ENCODE results near the gene MAGI2.

The MAGI2 gene

DNA sequence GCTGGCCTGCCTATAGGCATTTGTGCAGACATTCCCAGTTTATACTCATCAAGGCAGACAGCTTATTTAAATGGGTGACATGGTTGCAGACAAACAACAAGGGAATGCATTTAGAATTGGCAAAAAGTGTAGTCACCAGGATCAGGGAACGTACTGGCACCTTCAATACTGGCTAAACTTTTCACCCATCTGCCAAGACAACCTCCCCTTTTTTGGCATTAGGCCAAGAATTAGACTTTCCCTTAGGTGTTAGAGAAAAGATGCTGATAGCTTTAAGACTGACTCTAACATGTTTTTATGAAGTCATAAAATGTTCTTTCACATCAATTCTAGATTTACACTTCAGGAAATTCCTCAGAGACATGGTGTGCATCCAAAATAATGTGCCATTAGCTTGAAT, 1289.0 kb downstream of the MAGI2 start:
- no peak for ATAC-seq

DNA sequence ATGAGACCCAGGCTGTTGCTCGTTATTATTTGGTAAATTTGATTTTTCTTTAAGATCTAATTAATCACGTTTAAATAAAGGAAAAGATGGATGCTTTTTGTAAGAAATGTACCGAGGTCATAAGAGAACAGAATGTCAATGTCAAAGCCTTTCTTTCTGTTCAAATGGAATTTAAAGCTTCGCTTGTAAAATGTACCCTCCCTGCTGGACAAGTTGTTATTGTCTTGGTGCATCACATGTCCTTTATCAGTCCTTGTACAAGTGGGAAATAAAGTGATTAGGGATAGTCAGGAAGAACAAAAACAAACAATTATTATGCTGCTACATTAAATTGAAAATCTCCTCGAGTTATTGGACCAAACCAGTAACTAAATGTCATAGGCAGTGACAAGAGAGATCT, 1291.7 kb downstream of the MAGI2 start:
- no peak for ATAC-seq

- no peak for ATAC-seq
Measured at GRCh38 chr7:78159545-78159944, 1293.9 kb downstream of the MAGI2 start.

DNA sequence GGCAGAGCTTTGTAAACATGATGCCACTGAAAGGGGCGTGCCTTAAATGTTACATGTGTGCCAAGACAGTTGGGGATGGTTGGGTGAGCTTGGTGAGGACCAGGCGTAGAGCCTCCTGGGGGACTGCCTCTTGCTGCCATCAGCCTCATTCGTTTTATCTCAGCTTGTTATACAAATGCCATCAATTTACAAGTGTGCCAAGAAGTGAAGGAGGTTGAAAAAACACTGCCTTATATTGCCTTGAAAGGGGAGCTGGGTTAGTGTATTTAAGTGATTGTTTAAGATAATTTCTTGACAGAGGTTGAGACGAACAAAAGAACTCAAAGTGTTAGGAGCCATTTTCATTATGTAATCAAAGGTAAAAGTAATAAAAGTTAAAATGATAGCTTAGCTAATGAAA, 1300.2 kb downstream of the MAGI2 start:
- no peak for ATAC-seq

GRCh38 chr7:78151229-78151628, 1302.2 kb downstream of the MAGI2 start:
- ATAC-seq: no peak

DNA sequence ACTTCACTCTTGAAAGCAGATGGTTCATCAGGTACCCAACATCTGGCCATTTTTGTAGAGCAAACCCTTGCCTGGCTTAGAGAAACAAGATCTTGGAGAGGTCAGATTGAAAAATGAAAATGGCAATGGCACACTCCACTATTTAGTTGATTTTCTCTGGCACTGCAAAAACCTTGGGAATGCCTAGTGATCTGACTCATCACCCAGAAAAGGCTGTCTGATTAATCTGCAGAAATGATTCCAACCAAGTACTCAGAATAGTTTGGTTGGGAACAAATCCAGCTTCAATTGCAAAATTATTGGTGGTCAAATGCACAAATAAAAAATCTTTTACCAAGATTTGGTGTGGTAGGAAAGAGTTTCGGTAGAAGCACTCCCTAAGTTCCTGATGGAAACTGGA, 1303.7 kb downstream of the MAGI2 start:
- no peak for ATAC-seq

DNA sequence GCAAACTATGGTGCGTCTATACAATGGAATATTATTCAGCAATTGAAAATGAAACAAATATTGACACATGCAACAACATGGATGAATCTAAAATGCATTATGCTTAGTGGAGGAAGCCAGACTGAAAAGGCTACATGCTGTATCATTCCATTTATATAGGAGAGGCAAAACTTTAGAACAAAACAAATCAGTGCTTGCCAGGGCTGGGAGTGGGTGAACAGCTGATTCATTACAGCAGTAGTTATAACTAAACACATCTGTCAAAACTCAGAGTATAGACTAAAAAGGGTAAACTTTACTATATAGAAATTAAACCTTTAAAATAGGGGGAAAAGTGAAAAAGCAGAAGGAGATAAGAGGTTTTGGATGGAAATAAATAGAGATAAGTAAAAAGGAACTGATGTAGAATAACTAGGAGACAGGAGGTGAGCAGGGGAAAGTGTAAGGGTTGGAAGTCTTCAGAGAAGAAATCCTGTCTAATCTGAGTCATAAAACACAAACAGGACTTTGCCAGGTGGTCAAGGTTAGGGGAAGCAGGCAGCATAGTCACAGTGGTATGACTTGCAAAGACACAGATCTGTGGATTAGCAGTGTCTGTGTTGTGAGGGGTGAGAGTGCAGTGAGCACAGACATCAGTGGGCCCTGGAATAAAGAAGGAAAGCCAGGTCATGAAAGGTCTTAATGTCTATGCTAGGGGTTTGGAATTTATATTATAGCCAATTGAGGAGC, 1305.1 kb downstream of the MAGI2 start:
- no peak for ATAC-seq

- no peak for ATAC-seq
Measured at GRCh38 chr7:78146546-78146945, 1306.9 kb downstream of the MAGI2 start.

DNA sequence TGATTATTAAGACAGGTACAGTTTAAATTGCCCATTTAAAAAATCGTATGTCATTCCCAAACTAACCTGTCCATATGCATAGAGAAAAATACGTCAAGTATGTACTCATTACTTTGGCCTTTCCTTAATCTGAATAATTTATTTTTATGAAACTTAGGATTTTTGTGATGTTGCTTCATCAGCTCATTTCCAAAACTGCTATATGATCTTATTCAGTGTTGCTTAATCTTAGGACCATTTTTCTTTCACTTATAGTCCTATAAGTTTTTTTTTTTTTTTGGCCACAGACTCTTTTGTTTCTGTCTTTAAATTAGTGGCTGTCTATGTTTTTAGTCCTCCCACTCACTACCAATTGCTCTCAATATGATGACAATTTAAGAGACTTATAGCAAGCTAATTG, 1309.8 kb downstream of the MAGI2 start:
- ATAC-seq: no peak

GRCh38 chr7:78141522-78142281, 1311.8 kb downstream of the MAGI2 start:
- no peak for ATAC-seq

DNA sequence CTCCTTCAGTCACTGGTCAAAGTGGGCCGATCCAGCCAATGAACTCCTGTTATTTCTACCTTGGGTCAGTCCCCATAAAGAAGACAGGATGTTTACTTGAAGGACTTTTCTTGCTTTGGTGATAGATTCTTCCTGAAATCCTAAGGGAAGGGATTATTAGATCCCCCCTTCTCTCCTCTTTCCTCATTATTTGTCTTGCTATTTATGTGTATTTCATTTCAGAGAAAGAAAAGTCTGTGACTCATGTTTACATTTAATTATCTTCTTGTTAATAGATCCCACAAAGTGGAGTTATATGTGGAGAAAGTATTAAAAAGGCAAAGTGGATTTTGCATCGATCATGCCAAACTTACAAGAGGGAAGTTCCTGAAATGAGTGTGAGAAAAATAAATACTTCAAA, 1313.4 kb downstream of the MAGI2 start:
- no peak for ATAC-seq

GRCh38 chr7:78139335-78139734, 1314.1 kb downstream of the MAGI2 start:
- ATAC-seq: no peak

DNA sequence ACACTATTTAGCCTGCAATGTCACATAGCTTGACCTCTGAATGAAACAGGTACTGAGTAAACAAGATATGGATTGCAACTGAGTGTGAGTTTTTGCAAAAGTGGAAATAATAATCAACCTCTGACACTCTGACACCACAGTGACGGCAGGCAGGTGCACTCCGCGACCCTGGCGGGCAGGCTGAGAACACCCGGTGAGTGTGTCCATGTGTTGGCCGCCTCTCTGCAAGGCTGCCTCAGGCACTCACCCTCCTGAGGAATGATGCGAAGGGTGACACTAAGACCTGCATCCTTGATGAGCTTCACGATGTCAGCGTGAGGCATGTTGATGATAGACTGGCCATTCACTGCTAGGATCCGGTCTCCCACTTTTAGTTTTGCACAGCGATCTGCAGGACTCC, 1318.7 kb downstream of the MAGI2 start:
- no peak for ATAC-seq

GRCh38 chr7:78134256-78134655, 1319.2 kb downstream of the MAGI2 start:
- ATAC-seq: no peak

GRCh38 chr7:78130446-78131215, 1322.8 kb downstream of the MAGI2 start:
- ATAC-seq: no peak

DNA sequence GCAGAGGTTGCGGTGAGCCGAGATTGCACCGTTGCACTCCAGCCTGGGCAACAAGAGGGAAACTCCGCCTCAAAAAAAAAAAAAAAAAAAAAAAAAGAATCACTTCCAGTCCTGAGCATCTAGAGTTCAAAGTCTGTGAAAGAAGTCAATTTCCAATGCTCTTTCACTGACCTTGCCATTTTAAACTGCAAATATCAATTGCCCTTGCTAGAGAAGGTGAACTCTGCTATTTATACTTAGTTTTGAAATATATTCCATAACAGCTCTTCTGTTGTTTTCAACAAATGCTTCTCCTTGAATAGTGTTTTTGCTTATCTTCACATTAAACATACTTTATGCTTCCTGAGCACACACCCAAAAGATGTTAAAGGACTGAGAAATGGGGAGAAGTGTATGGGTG, 1323.6 kb downstream of the MAGI2 start:
- ATAC-seq: no peak

DNA sequence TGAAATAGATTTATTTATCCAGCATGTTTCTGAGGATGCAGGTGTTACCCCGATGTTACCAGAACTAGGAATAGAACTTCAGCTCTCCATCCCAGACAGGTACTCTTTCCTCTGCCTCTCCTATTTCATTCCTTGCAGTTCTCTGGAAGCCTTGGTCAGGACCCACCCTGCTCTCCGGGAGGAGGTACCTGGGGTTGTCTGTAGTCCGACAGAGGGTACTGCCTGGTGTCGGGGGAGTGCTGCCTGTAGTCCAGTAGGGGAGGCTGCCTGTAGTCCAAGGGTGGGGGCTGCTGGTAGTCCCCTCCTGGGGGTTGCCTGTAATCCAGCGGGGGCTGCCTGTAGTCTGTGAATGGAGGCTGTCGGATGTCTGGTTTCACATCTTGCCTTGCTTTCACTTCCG, 1326.5 kb downstream of the MAGI2 start:
- peak in 1 of 2 donors; percentile 21 for ATAC-seq

- ATAC-seq: no peak
Measured at GRCh38 chr7:78125884-78126283, 1327.6 kb downstream of the MAGI2 start.

GRCh38 chr7:78124216-78124615, 1329.3 kb downstream of the MAGI2 start:
- ATAC-seq: no peak

DNA sequence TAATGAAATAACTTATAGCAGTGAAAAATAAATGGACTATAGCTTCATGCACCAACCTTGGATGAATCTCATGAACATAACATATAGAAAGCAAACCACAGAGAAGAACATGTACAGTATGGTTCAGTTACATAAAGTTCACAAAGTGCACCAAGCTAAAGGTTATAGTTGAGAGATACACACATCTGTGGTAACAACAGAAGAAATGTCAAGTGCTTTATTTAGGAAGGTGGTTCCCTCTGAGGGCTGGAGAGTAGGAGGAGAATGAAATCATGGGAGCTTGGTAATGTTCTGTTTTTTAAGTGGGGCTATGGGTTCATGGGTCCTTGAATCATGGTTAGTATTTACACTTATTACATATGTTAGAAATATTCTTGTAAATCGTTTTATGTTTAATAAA, 1331.6 kb downstream of the MAGI2 start:
- no peak for ATAC-seq

DNA sequence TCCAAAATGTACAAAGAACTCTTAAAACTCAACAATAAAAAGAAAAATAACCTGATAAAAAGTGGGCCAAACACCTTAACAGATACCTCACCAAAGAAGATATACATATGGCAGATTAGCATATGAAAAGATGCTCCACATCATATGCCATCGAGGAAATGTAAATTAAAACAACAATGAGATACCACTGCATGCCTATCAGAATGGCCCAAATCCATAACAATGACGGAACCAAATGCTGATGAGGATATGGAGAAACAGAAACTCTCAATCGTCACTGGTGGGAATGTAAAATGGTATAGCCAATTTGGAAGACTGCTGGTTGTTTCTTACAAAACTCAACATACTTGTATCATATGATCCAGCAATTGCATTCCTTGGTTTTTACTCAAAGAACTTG, 1335.0 kb downstream of the MAGI2 start:
- no peak for ATAC-seq

- ATAC-seq: no peak
Measured at GRCh38 chr7:78115876-78116275, 1337.6 kb downstream of the MAGI2 start.

DNA sequence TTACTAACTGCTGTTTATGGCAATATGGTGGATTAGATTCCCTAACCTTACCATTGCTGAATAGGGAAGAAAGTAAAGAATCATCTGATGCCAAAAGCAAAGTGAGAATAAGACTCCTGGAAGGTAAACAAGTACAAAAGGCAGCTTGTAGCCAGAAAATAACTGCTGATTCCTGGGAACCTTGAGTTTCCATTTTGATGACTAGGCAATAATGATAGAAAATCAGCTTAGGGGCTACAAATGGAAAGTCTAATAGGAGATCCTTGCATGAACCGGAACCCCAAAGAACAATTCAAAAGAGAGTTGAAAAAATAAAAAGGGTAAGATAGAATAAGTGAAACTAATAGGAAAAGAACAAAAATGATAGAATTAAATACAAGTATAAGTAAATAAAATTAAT, 1338.5 kb downstream of the MAGI2 start:
- ATAC-seq: no peak

DNA sequence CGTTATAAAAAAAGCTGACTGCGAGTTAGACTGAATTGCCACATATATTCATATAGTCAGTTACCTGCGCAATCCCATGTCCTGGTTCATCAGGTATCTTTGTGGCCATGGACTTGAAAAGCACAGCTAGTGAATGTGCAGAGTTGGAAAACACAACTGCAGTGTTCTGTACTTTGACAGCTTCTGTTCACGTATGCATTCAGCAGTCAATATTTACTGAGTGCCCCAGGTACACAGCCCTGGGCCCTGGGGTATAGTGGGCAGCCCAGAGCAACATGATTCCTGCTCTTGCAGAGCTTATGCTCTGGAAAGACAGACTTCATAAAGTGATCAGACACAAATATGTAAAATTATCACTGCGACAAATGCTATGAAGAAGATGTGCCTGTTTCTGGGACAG, 1341.0 kb downstream of the MAGI2 start:
- no peak for ATAC-seq
